ENCODE results near the gene WWOX. TPM values are rescaled to one million over a fixed set of nuclear protein-coding genes. Genes with fewer than 3 reads are reported as not detected.

Gene WWOX
- total RNA-seq, 1 donor from 2014 or later = 18.6 TPM

GRCh38 chr16:78211946-78212345 lies 112.5 kb downstream of the WWOX start:
- H3K36me3 Mint-ChIP-seq (ENCODE audit: low read depth, unreplicated experiment) = no peaks in the 10 kb centered on the region
- no peak for TF ChIP-seq CTCF (IDR thresholded peaks at IDR 0.05; ENCODE audit: unreplicated experiment)
- H3K9me3 Mint-ChIP-seq (ENCODE audit: unreplicated experiment) = no peaks in the 10 kb centered on the region
- DNase-seq (ENCODE audit: low spot score) = no peak
- no peak overlapping the region for H3K27ac Mint-ChIP-seq (ENCODE audit: unreplicated experiment)
- no peak overlapping the region for H3K4me3 Mint-ChIP-seq (ENCODE audit: unreplicated experiment)
- H3K27me3 Mint-ChIP-seq (ENCODE audit: unreplicated experiment) = peaks cover 4% of the 10 kb centered on the region
- H3K4me1 Mint-ChIP-seq (ENCODE audit: unreplicated experiment) = peaks cover under 1% of the 10 kb centered on the region

DNA sequence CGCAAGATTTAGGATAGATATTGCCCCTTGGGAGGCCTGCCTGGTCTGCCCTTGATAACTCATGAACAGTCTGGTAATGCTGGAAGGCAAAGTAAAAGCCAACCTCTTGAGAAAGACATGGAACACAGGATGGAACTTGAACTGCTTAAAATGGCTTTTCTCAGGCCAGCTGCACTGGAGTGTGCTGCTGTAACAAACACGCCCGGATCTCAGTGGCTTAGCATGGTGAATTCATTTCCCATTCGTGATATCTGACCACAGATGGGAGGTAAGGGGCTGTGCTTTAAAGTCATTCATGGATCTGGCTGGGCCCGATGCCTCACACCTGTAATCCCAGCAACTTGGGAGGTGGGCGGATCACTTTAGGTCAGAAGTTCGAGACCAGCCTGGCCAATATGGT lies 113.2 kb downstream of the WWOX start:
- H3K27me3 Mint-ChIP-seq (ENCODE audit: unreplicated experiment) = peaks cover 4% of the 10 kb centered on the region
- no peaks in the 10 kb centered on the region for H3K9me3 Mint-ChIP-seq (ENCODE audit: unreplicated experiment)
- TF ChIP-seq CTCF (IDR thresholded peaks at IDR 0.05; ENCODE audit: unreplicated experiment) = no peak
- no peaks in the 10 kb centered on the region for H3K36me3 Mint-ChIP-seq (ENCODE audit: low read depth, unreplicated experiment)
- H3K4me3 Mint-ChIP-seq (ENCODE audit: unreplicated experiment) = no peak overlapping the region
- DNase-seq (ENCODE audit: low spot score) = no peak
- H3K27ac Mint-ChIP-seq (ENCODE audit: unreplicated experiment) = no peak overlapping the region
- H3K4me1 Mint-ChIP-seq (ENCODE audit: unreplicated experiment) = peaks cover 5% of the 10 kb centered on the region

- Mint-ChIP-seq H3K27ac (ENCODE audit: unreplicated experiment) (no peak overlapping the region), H3K36me3 (ENCODE audit: low read depth, unreplicated experiment) (no peaks in the 10 kb centered on the region), H3K27me3 (ENCODE audit: unreplicated experiment) (peaks cover 4% of the 10 kb centered on the region), H3K9me3 (ENCODE audit: unreplicated experiment) (no peaks in the 10 kb centered on the region), H3K4me3 (ENCODE audit: unreplicated experiment) (no peak overlapping the region), H3K4me1 (ENCODE audit: unreplicated experiment) (peaks cover 5% of the 10 kb centered on the region)
- no peak for TF ChIP-seq CTCF (IDR thresholded peaks at IDR 0.05; ENCODE audit: unreplicated experiment)
- no peak for DNase-seq (ENCODE audit: low spot score)
Measured at GRCh38 chr16:78213751-78214150, 114.3 kb downstream of the WWOX start.

DNA sequence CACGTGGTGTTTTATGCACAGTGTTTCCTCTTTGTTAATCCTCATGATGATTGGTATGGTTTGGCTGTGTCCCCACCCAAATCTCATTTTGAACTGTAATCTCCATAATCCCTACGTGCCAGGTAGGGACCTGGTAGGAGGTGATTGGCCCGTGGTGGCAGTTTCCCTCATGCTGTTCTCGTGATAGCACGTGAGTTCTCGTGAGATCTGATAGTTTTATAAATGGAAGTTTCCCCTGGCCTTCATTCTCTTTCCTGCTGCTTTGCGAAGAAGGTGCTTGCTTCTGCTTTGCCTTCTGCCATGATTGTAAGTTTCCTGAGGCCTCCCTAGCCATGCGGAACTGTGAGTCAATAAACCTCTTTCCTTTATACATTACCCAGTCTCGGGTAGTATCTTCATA lies 115.8 kb downstream of the WWOX start:
- TF ChIP-seq CTCF (IDR thresholded peaks at IDR 0.05; ENCODE audit: unreplicated experiment) = no peak
- H3K27me3 Mint-ChIP-seq (ENCODE audit: unreplicated experiment) = peaks cover 4% of the 10 kb centered on the region
- H3K4me3 Mint-ChIP-seq (ENCODE audit: unreplicated experiment) = no peak overlapping the region
- H3K36me3 Mint-ChIP-seq (ENCODE audit: low read depth, unreplicated experiment) = no peaks in the 10 kb centered on the region
- DNase-seq (ENCODE audit: low spot score) = no peak
- peaks cover 12% of the 10 kb centered on the region for H3K4me1 Mint-ChIP-seq (ENCODE audit: unreplicated experiment)
- no peak overlapping the region for H3K27ac Mint-ChIP-seq (ENCODE audit: unreplicated experiment)
- H3K9me3 Mint-ChIP-seq (ENCODE audit: unreplicated experiment) = no peaks in the 10 kb centered on the region

DNA sequence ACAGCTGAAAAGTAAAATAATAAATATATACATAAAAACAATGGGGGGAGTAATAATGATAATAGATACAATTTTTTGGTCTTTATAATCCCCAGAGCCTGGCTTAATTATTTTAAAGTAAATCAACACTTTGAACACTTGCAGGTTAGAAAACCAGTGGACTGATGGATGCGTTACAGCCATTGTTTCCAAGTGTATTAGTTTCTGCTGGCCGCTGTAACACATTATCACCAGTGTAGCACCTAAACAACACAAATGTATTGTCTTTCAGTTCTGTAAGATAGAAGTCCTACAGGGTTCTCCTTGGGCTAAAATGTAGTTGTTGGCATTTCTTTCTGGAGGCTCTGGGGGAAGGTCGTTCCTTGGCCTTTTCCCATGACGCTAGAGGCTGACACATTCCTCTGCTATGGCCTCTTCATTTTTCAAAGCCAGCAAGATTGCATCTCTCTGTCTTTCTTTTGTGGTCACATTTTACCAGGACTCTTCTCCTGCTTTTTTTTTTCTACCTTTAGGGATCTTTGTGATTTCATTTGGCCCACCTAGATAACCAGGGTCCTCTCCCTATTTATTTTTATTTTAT lies 116.8 kb downstream of the WWOX start:
- peaks cover 4% of the 10 kb centered on the region for H3K27me3 Mint-ChIP-seq (ENCODE audit: unreplicated experiment)
- no peak overlapping the region for H3K27ac Mint-ChIP-seq (ENCODE audit: unreplicated experiment)
- no peaks in the 10 kb centered on the region for H3K36me3 Mint-ChIP-seq (ENCODE audit: low read depth, unreplicated experiment)
- no peak overlapping the region for H3K4me3 Mint-ChIP-seq (ENCODE audit: unreplicated experiment)
- H3K9me3 Mint-ChIP-seq (ENCODE audit: unreplicated experiment) = no peaks in the 10 kb centered on the region
- TF ChIP-seq CTCF (IDR thresholded peaks at IDR 0.05; ENCODE audit: unreplicated experiment) = no peak
- H3K4me1 Mint-ChIP-seq (ENCODE audit: unreplicated experiment) = peaks cover 12% of the 10 kb centered on the region
- DNase-seq (ENCODE audit: low spot score) = no peak
